ENCODE measurements around the gene COBL.

Gene COBL

DNA sequence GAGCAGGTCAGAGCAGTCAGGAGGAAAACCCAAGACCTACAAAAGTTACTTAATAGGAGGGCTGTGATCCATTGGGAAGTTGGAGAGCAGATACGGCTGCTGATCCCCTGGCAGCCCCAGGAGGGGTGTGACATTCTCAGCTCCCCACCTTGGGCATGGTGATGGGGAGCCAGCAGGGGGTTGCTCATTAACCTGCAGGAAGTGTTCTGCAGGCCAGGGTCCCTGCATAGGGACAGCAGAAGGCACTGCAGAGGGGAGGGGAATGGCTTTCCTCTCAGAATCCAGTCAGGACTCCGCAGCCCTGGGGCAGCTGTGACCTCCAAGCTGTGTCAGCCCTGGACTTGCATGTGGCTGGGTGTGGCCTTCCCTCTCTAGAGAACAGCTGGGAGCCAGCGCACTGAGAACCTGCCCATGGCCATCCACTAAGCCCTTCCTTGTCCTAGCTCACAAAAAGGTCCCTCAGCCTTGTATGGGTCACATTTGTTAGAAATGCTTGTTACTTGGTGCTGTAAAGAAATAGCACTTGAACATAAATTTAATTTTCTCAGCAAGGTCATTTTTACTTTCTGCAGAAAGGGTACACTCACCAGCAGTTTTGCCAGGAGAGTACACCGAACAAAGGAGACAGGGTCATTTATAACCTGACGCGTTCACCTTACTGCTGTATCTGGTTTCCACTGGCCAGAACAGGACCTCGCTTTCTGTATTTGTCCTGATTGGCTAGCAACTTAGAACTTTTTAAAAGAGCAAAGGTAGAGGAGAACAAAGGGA lies 169.6 kb downstream of the COBL start:
- DNase-seq (ENCODE audit: low read depth): no peak
- H3K4me3 ChIP-seq (ENCODE audit: low read depth, low read length): no peak overlapping the region
- TF ChIP-seq, protein P1, sequence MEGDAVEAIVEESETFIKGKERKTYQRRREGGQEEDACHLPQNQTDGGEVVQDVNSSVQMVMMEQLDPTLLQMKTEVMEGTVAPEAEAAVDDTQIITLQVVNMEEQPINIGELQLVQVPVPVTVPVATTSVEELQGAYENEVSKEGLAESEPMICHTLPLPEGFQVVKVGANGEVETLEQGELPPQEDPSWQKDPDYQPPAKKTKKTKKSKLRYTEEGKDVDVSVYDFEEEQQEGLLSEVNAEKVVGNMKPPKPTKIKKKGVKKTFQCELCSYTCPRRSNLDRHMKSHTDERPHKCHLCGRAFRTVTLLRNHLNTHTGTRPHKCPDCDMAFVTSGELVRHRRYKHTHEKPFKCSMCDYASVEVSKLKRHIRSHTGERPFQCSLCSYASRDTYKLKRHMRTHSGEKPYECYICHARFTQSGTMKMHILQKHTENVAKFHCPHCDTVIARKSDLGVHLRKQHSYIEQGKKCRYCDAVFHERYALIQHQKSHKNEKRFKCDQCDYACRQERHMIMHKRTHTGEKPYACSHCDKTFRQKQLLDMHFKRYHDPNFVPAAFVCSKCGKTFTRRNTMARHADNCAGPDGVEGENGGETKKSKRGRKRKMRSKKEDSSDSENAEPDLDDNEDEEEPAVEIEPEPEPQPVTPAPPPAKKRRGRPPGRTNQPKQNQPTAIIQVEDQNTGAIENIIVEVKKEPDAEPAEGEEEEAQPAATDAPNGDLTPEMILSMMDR (conservative IDR thresholded peaks at IDR 0.05; ENCODE audit: low read depth, low read length): no peak

DNA sequence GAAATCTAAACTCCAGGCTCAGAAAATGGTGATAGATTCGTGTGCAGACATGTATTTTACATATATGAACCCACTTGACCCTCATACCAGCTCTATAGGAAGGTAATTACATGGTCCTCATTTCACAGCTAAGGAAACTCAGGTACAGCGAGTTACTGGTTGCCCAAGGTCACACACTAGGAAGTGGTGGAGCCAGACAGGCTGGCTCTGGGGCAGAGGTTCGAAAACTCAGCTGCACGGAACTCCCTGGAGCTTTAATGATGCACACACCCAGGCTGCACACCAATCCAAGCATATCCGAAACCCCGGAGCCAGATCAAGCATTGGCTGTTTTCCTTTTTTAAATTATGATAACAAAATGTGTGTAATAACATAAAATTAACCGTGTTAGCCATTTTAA lies 172.4 kb downstream of the COBL start:
- DNase-seq (ENCODE audit: low read depth): no peak
- TF ChIP-seq, protein P1 (conservative IDR thresholded peaks at IDR 0.05; ENCODE audit: low read depth, low read length): no peak
- no peak overlapping the region for H3K4me3 ChIP-seq (ENCODE audit: low read depth, low read length)

DNA sequence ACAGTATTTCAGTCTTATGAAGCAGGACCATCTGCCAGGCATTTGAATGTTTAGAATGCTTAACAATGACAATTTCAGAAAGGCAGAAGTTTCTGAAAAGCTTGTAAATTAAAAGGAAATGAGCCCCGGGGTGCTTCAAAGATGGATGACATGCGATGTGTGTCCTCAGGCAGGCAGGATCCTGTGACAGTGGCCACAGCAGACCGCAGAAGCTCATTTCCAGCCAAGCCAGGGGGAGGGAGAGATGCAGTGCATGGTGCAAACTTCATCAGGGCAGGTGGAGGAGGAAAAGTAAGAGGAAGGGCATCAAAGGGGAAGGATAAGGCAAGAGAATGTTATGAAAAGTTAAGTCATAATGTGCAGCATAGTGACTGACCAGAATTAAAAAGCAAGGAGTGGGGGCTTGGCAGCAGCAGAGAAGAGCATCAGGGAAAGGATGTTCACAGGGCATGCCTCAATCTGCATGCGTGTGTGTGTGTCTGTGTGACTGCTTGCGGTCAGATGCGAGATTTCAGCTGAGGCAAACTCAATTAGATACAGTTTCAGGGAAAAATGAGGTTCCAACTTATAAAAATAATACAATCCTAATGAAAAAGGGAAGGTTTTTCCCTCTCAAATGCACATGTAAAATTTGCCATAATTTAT lies 173.7 kb downstream of the COBL start:
- DNase-seq (ENCODE audit: low read depth): no peak
- H3K4me3 ChIP-seq (ENCODE audit: low read depth, low read length): no peak overlapping the region
- TF ChIP-seq, protein P1 (conservative IDR thresholded peaks at IDR 0.05; ENCODE audit: low read depth, low read length): no peak

DNA sequence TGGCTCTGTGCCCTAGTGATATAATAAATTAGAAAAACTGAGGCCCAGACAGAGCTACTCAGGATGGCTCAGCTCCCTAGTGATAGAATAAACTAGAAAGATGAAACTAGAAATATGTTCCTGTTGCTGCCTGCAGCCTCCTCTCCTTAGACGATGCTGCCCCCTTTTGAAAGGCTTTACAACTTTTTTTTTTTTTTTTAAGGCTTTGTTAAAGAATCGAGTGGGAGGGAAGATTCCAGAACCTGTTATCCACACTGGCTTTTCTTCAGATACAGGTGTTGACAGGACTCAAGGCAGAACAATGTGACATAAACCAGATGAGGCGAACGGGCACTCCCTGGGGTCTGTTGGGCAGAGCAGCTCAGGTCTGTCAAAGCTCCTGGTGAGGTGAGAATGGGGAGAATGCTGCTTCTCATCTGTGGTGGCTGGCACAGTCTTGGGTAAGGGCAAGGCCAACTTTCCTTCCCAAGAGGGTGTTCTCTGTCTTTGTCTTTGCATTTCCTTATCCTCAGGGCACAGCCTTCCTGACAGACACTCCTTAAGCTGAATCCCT lies 175.1 kb downstream of the COBL start:
- no peak overlapping the region for H3K4me3 ChIP-seq (ENCODE audit: low read depth, low read length)
- TF ChIP-seq, protein P1 (conservative IDR thresholded peaks at IDR 0.05; ENCODE audit: low read depth, low read length): peak; percentile 79
- peak; percentile 68 for DNase-seq (ENCODE audit: low read depth)

DNA sequence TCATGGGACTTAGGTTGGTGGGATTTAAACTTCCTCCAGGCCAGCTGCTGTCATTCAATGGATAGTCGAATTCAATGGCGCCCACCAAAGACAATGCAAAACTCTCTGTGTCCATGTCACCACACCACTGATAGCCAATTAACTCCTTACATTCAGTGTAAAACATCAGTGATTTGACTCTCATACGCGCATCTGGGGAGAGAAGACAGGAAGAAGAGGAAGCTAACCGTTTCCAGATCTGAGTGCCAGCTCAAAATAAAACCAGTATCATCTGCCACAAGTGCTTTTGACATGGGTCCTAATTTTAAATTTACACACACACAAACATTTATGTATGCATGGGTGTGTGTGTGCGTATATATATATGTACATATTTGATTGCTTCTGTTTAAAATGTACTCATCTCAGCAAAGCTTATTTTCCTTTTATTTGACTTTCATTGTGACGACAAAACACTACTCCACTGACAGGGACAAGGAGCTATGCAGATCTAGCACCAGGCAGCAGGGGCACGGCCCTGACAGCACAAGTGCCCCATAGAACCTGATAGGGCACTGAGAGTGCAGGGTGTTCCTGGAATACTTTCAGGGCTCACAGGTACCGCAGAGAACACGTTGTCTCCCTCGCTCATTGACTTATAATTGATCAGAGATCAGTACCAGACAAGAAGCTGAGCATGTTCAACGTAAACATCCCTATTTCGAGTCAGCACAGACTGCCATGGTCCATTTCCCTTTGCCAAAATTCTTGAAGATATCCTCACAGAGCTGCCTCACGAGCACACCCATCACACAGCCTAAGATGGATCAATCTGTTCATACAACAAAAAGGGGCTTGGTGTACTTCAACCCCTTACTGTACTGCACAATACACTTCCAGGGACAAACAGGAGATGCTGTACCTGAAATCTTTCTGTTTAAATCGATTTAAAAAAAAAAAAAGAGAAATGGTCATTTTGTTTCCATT lies 176.1 kb downstream of the COBL start:
- TF ChIP-seq, protein P1 (conservative IDR thresholded peaks at IDR 0.05; ENCODE audit: low read depth, low read length): no peak
- no peak overlapping the region for H3K4me3 ChIP-seq (ENCODE audit: low read depth, low read length)
- DNase-seq (ENCODE audit: low read depth): no peak

DNA sequence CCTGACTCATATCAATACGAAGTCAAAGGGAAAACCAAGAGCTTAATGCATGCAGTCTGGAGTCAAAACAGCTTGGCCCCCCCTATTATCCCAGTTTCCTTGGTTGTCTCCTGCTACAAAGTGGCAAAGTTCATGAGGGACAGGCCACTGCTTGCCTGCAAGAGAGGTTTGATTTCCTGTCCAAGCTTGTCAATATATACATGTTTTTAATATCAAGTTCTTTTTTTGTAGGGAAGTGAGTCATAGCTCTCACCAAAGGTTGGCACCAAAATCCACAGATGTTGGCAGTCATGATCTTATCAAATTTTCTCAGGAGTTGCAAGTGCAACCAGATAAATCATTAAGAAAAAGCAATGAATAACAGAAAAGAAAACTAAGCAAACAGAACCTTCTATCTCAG lies 176.8 kb downstream of the COBL start:
- TF ChIP-seq, protein P1 (conservative IDR thresholded peaks at IDR 0.05; ENCODE audit: low read depth, low read length): no peak
- no peak for DNase-seq (ENCODE audit: low read depth)
- H3K4me3 ChIP-seq (ENCODE audit: low read depth, low read length): no peak overlapping the region

Measured in choroid plexus epithelial cell (primary cell).